Measurements from ENCODE around the gene MARCHF5. TPM values are rescaled to one million over a fixed set of nuclear protein-coding genes. Genes with fewer than 3 reads are reported as not detected.

The MARCHF5 gene
- total and polyA plus RNA-seq, 10 of the 15 experiments (the other 5 are each of a cell fraction or from before 2014, with no cell fraction given) = 4.8 to 46.8 (median 19.0) TPM

DNA sequence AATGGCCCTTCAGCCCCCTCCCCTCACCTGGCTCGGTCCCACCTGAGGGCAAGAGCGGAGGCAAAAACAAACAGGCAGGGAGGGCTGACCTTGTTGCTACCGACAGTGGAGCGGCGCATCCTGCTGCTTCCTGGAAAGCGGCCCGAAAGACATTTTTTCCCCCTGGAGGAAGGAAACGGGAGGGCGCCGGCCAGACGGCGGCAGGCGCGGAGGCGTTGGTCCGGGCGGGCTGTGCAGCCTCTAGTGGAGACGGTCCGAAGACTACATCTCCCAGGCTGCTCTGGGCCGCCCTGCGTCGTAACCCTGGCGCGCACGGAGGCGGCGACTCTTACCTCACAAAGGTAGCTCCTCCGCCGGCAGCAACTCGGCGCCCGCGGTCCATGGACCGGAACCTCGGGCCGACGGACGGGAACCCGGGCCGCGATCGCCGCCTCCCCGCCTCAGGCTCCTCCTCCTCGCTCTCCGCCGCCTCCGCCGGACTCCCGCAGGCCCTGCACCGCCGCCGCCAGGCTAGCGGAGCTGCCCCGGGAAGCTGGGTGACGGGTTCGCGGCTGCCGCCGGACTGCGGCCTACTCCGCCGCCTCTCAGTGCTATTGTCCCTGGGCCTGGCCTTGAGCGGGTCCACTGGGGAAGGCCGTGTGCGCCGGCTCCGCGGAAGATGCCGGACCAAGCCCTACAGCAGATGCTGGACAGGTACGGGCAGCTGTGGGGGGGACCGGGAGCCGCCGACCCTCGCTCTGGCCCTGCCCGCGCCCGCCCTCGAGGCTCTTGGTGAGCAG, at the start of gene MARCHF5, which contains the start of gene CPEB3 (continued):
- peak in 1 of 2 experiments; percentile 63; a peak in 1 of 4 replicates for TF ChIP-seq ETV6 (conservative IDR thresholded peaks at IDR 0.05 in 1 of 2, IDR thresholded peaks at IDR 0.05 in 1 of 2; ENCODE audit: borderline replicate concordance in 1 of 2, low read depth in 1 of 2)
- TF ChIP-seq CBX5 (IDR thresholded peaks at IDR 0.05; ENCODE audit: low read depth) = no peak
- TF ChIP-seq NR2F1 (conservative IDR thresholded peaks at IDR 0.05) = peak; percentile 41; the same call in 1 of the 2 replicates
- TF ChIP-seq USF1 (IDR thresholded peaks at IDR 0.05; ENCODE audit: borderline replicate concordance, extremely low read length, insufficient read depth, low read depth, low read length) = no peak
- no peak for TF ChIP-seq ZZZ3 (IDR thresholded peaks at IDR 0.05; ENCODE audit: control insufficient read depth, insufficient read length, low read depth)
- no peak for TF ChIP-seq FOS (IDR thresholded peaks at IDR 0.05; ENCODE audit: borderline replicate concordance, extremely low read depth, insufficient read length)
- TF ChIP-seq TCF3 (IDR thresholded peaks at IDR 0.05; ENCODE audit: borderline replicate concordance, insufficient read depth, low read depth, low read length) = 0 out of 2 replicates have a peak, but pooled peaks have one; percentile 4
- TF ChIP-seq CBFB (IDR thresholded peaks at IDR 0.05; ENCODE audit: low read depth) = no peak
- 0 out of 2 replicates have a peak, but pooled peaks have one; percentile 49 for TF ChIP-seq BACH1 (IDR thresholded peaks at IDR 0.05; ENCODE audit: borderline replicate concordance)
- no peak for TF ChIP-seq EP300 (IDR thresholded peaks at IDR 0.05; ENCODE audit: borderline replicate concordance in 1 of 2, control insufficient read depth in 1 of 2, low read depth in 2 of 2, low read length in 2 of 2)
- peak; percentile 44; the same call in 1 of the 2 replicates for TF ChIP-seq TAF1 (IDR thresholded peaks at IDR 0.05; ENCODE audit: borderline replicate concordance, low read depth, low read length)
- TF ChIP-seq KAT2A (conservative IDR thresholded peaks at IDR 0.05; ENCODE audit: control insufficient read depth, low read depth, low read length) = no peak
- no peak for TF ChIP-seq MYC (IDR thresholded peaks at IDR 0.05; ENCODE audit: insufficient read depth, insufficient read length, insufficient replicate concordance, low read length, severe bottlenecking)
- TF ChIP-seq CTCF (IDR thresholded peaks at IDR 0.05 in 2 of 3, conservative IDR thresholded peaks at IDR 0.05 in 1 of 3; ENCODE audit: control insufficient read depth in 2 of 3, extremely low read depth in 1 of 3, insufficient read depth in 1 of 3, low read depth in 3 of 3, low read length in 3 of 3) = peak; percentile 41 to 52 (median 51)
- no peak for TF ChIP-seq BCLAF1 (IDR thresholded peaks at IDR 0.05)
- TF ChIP-seq TARDBP (IDR thresholded peaks at IDR 0.05; ENCODE audit: borderline replicate concordance) = peak; percentile 74
- no peak for TF ChIP-seq MYB (IDR thresholded peaks at IDR 0.05; ENCODE audit: borderline replicate concordance, low read depth, low read length)
- no peak for TF ChIP-seq NFIC (IDR thresholded peaks at IDR 0.05; ENCODE audit: low read depth, low read length)
- TF ChIP-seq BCL11A (IDR thresholded peaks at IDR 0.05; ENCODE audit: low read depth, low read length) = no peak
- TF ChIP-seq CHD1 (IDR thresholded peaks at IDR 0.05; ENCODE audit: low read depth, low read length) = no peak
- no peak for TF ChIP-seq ATF3 (IDR thresholded peaks at IDR 0.05; ENCODE audit: borderline replicate concordance, extremely low read depth, low read depth, low read length)
- no peak for TF ChIP-seq KLF5 (IDR thresholded peaks at IDR 0.05; ENCODE audit: partially characterized antibody)

Data from GM12878 (cell line).